Caco-2 (cell line): ENCODE data around the gene NRP1. TPM values are rescaled to one million over a fixed set of nuclear protein-coding genes. Genes with fewer than 3 reads are reported as not detected.
A peak's percentile ranks its signal among the peaks of the same experiment; 100 is the strongest.

Experiments used
- BruUV-seq: library from RNA; stranded (reverse); fragments of 400-500 nt; replicated peaks from 2 replicates; lab custom pipeline; 2021; lab: Mats Ljungman, UMichigan
- CTCF ChIA-PET: fragments of 300-600 bp; sonication (Branson Sonifier 250); formaldehyde crosslinking; loops from one replicate; lab custom pipeline; 2022; ENCODE audit warnings: antibody characterized with exemption; lab: Charles Lee
- POLR2A ChIA-PET: fragments of 300-600 bp; sonication (Branson Sonifier 250); formaldehyde crosslinking; loops from one replicate; lab custom pipeline; 2022; ENCODE audit warnings: antibody characterized with exemption; lab: Charles Lee
- DNase-seq, 2 experiments: peaks; one replicate each; pipeline versions ENCODE4 v3.0.0 to v3.0.0-alpha.2; 2020 to 2022
- H3K27me3 ChIP-seq: replicated peaks from 2 replicates; pipeline ENCODE4 v1.6.0; 2011; ENCODE audit warnings: low read length; ENCODE audit not compliant: control insufficient read depth, insufficient read depth
- H3K36me3 ChIP-seq: 2 replicates; pipeline ENCODE4 v1.5.1; 2011; ENCODE audit warnings: low read length; ENCODE audit not compliant: control insufficient read depth, insufficient read depth
- H3K4me1 ChIP-seq: fragments of 250-450 bp; sonication (Bioruptor Pico); 2 replicates; pipeline ENCODE4 v1.5.1; 2020; ENCODE audit warnings: mild to moderate bottlenecking
- H3K4me3 ChIP-seq: 2 replicates; pipeline ENCODE4 v1.5.1; 2011; ENCODE audit warnings: low read depth, mild to moderate bottlenecking, control low read depth, low read length
- H3K9me3 ChIP-seq: fragments of 250-450 bp; sonication (Bioruptor Pico); 2 replicates; pipeline ENCODE4 v1.5.1; 2020; ENCODE audit warnings: mild to moderate bottlenecking, moderate library complexity
- H3K27ac Mint-ChIP-seq: one replicate; pipeline ENCODE4 v1.8.0; 2022; ENCODE audit warnings: mixed read lengths; ENCODE audit not compliant: unreplicated experiment
- H3K27me3 Mint-ChIP-seq: one replicate; pipeline ENCODE4 v1.8.0; 2022; ENCODE audit warnings: mixed read lengths; ENCODE audit not compliant: insufficient read depth, unreplicated experiment
- H3K36me3 Mint-ChIP-seq: one replicate; pipeline ENCODE4 v1.8.0; 2022; ENCODE audit warnings: mild to moderate bottlenecking, mixed read lengths; ENCODE audit not compliant: insufficient read depth, unreplicated experiment
- H3K4me1 Mint-ChIP-seq: one replicate; pipeline ENCODE4 v1.8.0; 2022; ENCODE audit warnings: low read depth, mixed read lengths; ENCODE audit not compliant: unreplicated experiment
- H3K4me3 Mint-ChIP-seq: one replicate; pipeline ENCODE4 v1.8.0; 2022; ENCODE audit warnings: mild to moderate bottlenecking, moderate library complexity, mixed read lengths; ENCODE audit not compliant: unreplicated experiment
- H3K9me3 Mint-ChIP-seq: one replicate; pipeline ENCODE4 v1.8.0; 2022; ENCODE audit warnings: mixed read lengths; ENCODE audit not compliant: unreplicated experiment
- CTCF ChIP-seq, 2 experiments: fragments of 200-600 bp in 1 of 2; IDR thresholded peaks; 1 replicate in 1 of 2; 2 replicates in 1 of 2; pipeline versions ENCODE4 v1.5.1 to v1.8.0; 2011 to 2022; ENCODE audit warnings: antibody characterized with exemption in 1 of 2, control low read depth in 1 of 2, inconsistent platforms in 1 of 2, low read depth in 1 of 2, low read length in 1 of 2, mild to moderate bottlenecking in 1 of 2, moderate library complexity in 1 of 2; ENCODE audit not compliant: insufficient read depth in 1 of 2, severe bottlenecking in 1 of 2, unreplicated experiment in 1 of 2
- intact Hi-C: fragments of 100-400 bp; cut with micrococcal nuclease; formaldehyde crosslinking; loops from one replicate; pipeline ENCODE4 v1.10.0; 2022; ENCODE audit not compliant: unreplicated experiment
- total RNA-seq: library from RNA; stranded (reverse); gene quantifications from 2 replicates; pipeline ENCODE4 v1.2.3, GENCODE V29; 2022

Gene NRP1
- total RNA-seq, 1 experiment from 2014 or later, result 123 TPM

GRCh38 chr10:33263453-33263852 lies 71.0 kb downstream of the NRP1 start:
- Mint-ChIP-seq H3K36me3 (peaks cover 62% of the 10 kb centered on the region), H3K4me1 (peaks cover 36% of the 10 kb centered on the region), H3K27me3 (no peaks in the 10 kb centered on the region), H3K27ac (peak overlapping the region; percentile 70), H3K9me3 (no peaks in the 10 kb centered on the region), H3K4me3 (peak overlapping the region; percentile 50)
- no peak for TF ChIP-seq CTCF (IDR thresholded peaks at IDR 0.05; ENCODE audit: insufficient read depth in 1 of 2, low read depth in 1 of 2, low read length in 1 of 2, severe bottlenecking in 1 of 2, unreplicated experiment in 1 of 2)
- CTCF ChIA-PET, result no interaction called here
- Histone ChIP-seq H3K36me3 (no peaks in the 10 kb centered on the region), H3K9me3 (no peaks in the 10 kb centered on the region), H3K27me3 (no peaks in the 10 kb centered on the region), H3K4me1 (peaks cover 49% of the 10 kb centered on the region), H3K4me3 (no peak overlapping the region)
- intact Hi-C loops, result loop anchor here (10.0 kb wide), 1 partner anchor 309 kb away; the partner anchor contains the start of gene ITGB1
- no TSS peak for BruUV-seq
- POLR2A ChIA-PET, result interaction anchor here (0.5 to 0.6 kb wide), 2 partner anchors 47 to 541 kb away, joined by 3 to 12 read pairs; no protein-coding TSS in a partner anchor
- DNase-seq, result no peak

GRCh38 chr10:33262871-33263270 lies 71.6 kb downstream of the NRP1 start:
- intact Hi-C loops, result loop anchor here (10.0 kb wide), 1 partner anchor 308 kb away; the partner anchor contains the start of gene ITGB1
- no peak overlapping the region for H3K4me3 Mint-ChIP-seq
- ChIA-PET CTCF (no interaction called here), POLR2A (interaction anchor here (0.5 to 0.6 kb wide), 2 partner anchors 47 to 80 kb away, joined by 3 read pairs; no protein-coding TSS in a partner anchor)
- no peaks in the 10 kb centered on the region for H3K9me3 ChIP-seq
- peak overlapping the region; percentile 2 for H3K27ac Mint-ChIP-seq
- peaks cover 67% of the 10 kb centered on the region for H3K36me3 Mint-ChIP-seq
- no peaks in the 10 kb centered on the region for H3K27me3 ChIP-seq
- no peaks in the 10 kb centered on the region for H3K27me3 Mint-ChIP-seq
- no peaks in the 10 kb centered on the region for H3K36me3 ChIP-seq
- TF ChIP-seq CTCF (IDR thresholded peaks at IDR 0.05; ENCODE audit: insufficient read depth in 1 of 2, low read depth in 1 of 2, low read length in 1 of 2, severe bottlenecking in 1 of 2, unreplicated experiment in 1 of 2), result no peak
- peaks cover 38% of the 10 kb centered on the region for H3K4me1 Mint-ChIP-seq
- H3K4me3 ChIP-seq, result no peak overlapping the region
- peaks cover 52% of the 10 kb centered on the region for H3K4me1 ChIP-seq
- H3K9me3 Mint-ChIP-seq, result no peaks in the 10 kb centered on the region
- DNase-seq, result no peak
- BruUV-seq, result no TSS peak

GRCh38 chr10:33260403-33261149 lies 73.9 kb downstream of the NRP1 start:
- no peak for DNase-seq
- intact Hi-C loops, result loop anchor here (10.0 kb wide), 1 partner anchor 306 kb away; the partner anchor contains the start of gene ITGB1
- Histone ChIP-seq H3K36me3 (no peaks in the 10 kb centered on the region), H3K4me3 (no peak overlapping the region), H3K27me3 (no peaks in the 10 kb centered on the region), H3K9me3 (no peaks in the 10 kb centered on the region), H3K4me1 (peaks cover 55% of the 10 kb centered on the region)
- no TSS peak for BruUV-seq
- Mint-ChIP-seq H3K4me3 (no peak overlapping the region), H3K9me3 (no peaks in the 10 kb centered on the region), H3K27me3 (no peaks in the 10 kb centered on the region), H3K27ac (no peak overlapping the region), H3K36me3 (peaks cover 76% of the 10 kb centered on the region), H3K4me1 (peaks cover 38% of the 10 kb centered on the region)
- no peak for TF ChIP-seq CTCF (IDR thresholded peaks at IDR 0.05; ENCODE audit: insufficient read depth in 1 of 2, low read depth in 1 of 2, low read length in 1 of 2, severe bottlenecking in 1 of 2, unreplicated experiment in 1 of 2)
- CTCF ChIA-PET, result no interaction called here
- POLR2A ChIA-PET, result interaction anchor here (0.7 kb wide), 1 partner anchor 19 kb away, joined by 4 read pairs; no protein-coding TSS in a partner anchor
